HUES6 (cell line): ENCODE measurements around the gene ZNF570.

Experiments
- H3K27ac ChIP-seq: 2 replicates; pipeline ENCODE4 v1.7.0; 2013; ENCODE audit warnings: low read depth, mild to moderate bottlenecking, low read length, inconsistent platforms
- H3K27me3 ChIP-seq: 2 replicates; pipeline ENCODE4 v1.6.1; 2013; ENCODE audit warnings: low read length; ENCODE audit not compliant: control insufficient read depth, insufficient read depth
- H3K36me3 ChIP-seq: 2 replicates; pipeline ENCODE4 v1.6.1; 2013; ENCODE audit warnings: low read length; ENCODE audit not compliant: control insufficient read depth, insufficient read depth
- H3K4me1 ChIP-seq: 2 replicates; pipeline ENCODE4 v1.6.1; 2013; ENCODE audit warnings: low read length; ENCODE audit not compliant: control insufficient read depth, insufficient read depth
- H3K4me3 ChIP-seq: 2 replicates; pipeline ENCODE4 v1.5.1; 2013; ENCODE audit warnings: low read depth, low read length
- H3K9ac ChIP-seq: one replicate; pipeline ENCODE4 v1.6.1; 2013; ENCODE audit warnings: mild to moderate bottlenecking, low read length
- H3K9me3 ChIP-seq: 2 replicates; pipeline ENCODE4 v1.6.1; 2013; ENCODE audit warnings: low read depth, low read length; ENCODE audit not compliant: control insufficient read depth, insufficient read depth

Gene ZNF570

GRCh38 chr19:37468961-37469777 is at the start of gene ZNF570:
TSS of gene ZNF570 (plus strand) at chr19:37469356. CDS start at chr19:37470355, 999 bp downstream.
- H3K4me3 ChIP-seq: peak within 1 kb of the TSS; percentile 93
- no peaks in the 10 kb centered on the region for H3K4me1 ChIP-seq
- peaks cover 19% of the 10 kb centered on the region; the same call in 1 of the 2 replicates for H3K9me3 ChIP-seq
- H3K27ac ChIP-seq: no peak within 1 kb of the TSS
- peak within 1 kb of the TSS; percentile 68 for H3K9ac ChIP-seq
- H3K27me3 ChIP-seq: no peaks in the 10 kb centered on the region
- peaks cover 19% of the 10 kb centered on the region for H3K36me3 ChIP-seq

GRCh38 chr19:37452500-37453245 is 16.5 kb upstream of the ZNF570 start:
- H3K36me3 ChIP-seq: peaks cover 29% of the 10 kb centered on the region
- peaks cover 83% of the 10 kb centered on the region for H3K9me3 ChIP-seq
- no peak overlapping the region for H3K9ac ChIP-seq
- no peaks in the 10 kb centered on the region for H3K4me1 ChIP-seq
- no peaks in the 10 kb centered on the region for H3K27me3 ChIP-seq
- no peak overlapping the region for H3K27ac ChIP-seq
- no peak overlapping the region for H3K4me3 ChIP-seq

- Histone ChIP-seq H3K9me3 (peaks cover 15% of the 10 kb centered on the region; the same call in 1 of the 2 replicates), H3K27me3 (no peaks in the 10 kb centered on the region), H3K4me3 (peak overlapping the region; percentile 87), H3K4me1 (no peaks in the 10 kb centered on the region), H3K27ac (no peak overlapping the region), H3K9ac (peak overlapping the region; percentile 77), H3K36me3 (peaks cover 35% of the 10 kb centered on the region)
Measured at GRCh38 chr19:37466277-37466797, 2.8 kb upstream of the ZNF570 start.

GRCh38 chr19:37466798-37467607 is 2.2 kb upstream of the ZNF570 start, which contains the start of gene ZNF569:
TSS of gene ZNF569 (minus strand) at chr19:37467444. CDS start at chr19:37444921, 22,523 bp downstream.
- H3K36me3 ChIP-seq: peaks cover 35% of the 10 kb centered on the region
- H3K4me3 ChIP-seq: peak within 1 kb of the TSS; percentile 87
- peak within 1 kb of the TSS; percentile 77 for H3K9ac ChIP-seq
- H3K9me3 ChIP-seq: peaks cover 12% of the 10 kb centered on the region; the same call in 1 of the 2 replicates
- H3K27me3 ChIP-seq: no peaks in the 10 kb centered on the region
- no peaks in the 10 kb centered on the region for H3K4me1 ChIP-seq
- H3K27ac ChIP-seq: peak within 1 kb of the TSS; percentile 32; the same call in 1 of the 2 replicates

GRCh38 chr19:37467608-37468090 is 1.5 kb upstream of the ZNF570 start:
- Histone ChIP-seq H3K9ac (no peak overlapping the region), H3K4me1 (no peaks in the 10 kb centered on the region), H3K9me3 (peaks cover 15% of the 10 kb centered on the region; the same call in 1 of the 2 replicates), H3K36me3 (peaks cover 30% of the 10 kb centered on the region), H3K27me3 (no peaks in the 10 kb centered on the region), H3K4me3 (peak overlapping the region; percentile 87), H3K27ac (no peak overlapping the region)

- Histone ChIP-seq H3K36me3 (peaks cover 10% of the 10 kb centered on the region), H3K9ac (no peak overlapping the region), H3K9me3 (peaks cover 15% of the 10 kb centered on the region; the same call in 1 of the 2 replicates), H3K4me1 (no peaks in the 10 kb centered on the region), H3K27ac (no peak overlapping the region), H3K4me3 (peak overlapping the region; percentile 93), H3K27me3 (no peaks in the 10 kb centered on the region)
Measured at GRCh38 chr19:37470216-37470615, 1.1 kb downstream of the ZNF570 start.

- no peak overlapping the region for H3K4me3 ChIP-seq
- no peak overlapping the region for H3K9ac ChIP-seq
- H3K4me1 ChIP-seq: no peaks in the 10 kb centered on the region
- H3K27me3 ChIP-seq: no peaks in the 10 kb centered on the region
- H3K36me3 ChIP-seq: peaks cover 24% of the 10 kb centered on the region
- H3K27ac ChIP-seq: no peak overlapping the region
- peaks cover 29% of the 10 kb centered on the region; the same call in 1 of the 2 replicates for H3K9me3 ChIP-seq
Measured at GRCh38 chr19:37472165-37472564, 3.0 kb downstream of the ZNF570 start.

- Histone ChIP-seq H3K27ac (no peak overlapping the region), H3K4me1 (no peaks in the 10 kb centered on the region), H3K36me3 (peaks cover 38% of the 10 kb centered on the region), H3K9me3 (peaks cover 68% of the 10 kb centered on the region), H3K4me3 (no peak overlapping the region), H3K27me3 (no peaks in the 10 kb centered on the region), H3K9ac (no peak overlapping the region)
Measured at GRCh38 chr19:37484406-37485168, 15.4 kb downstream of the ZNF570 start.

- Histone ChIP-seq H3K36me3 (no peaks in the 10 kb centered on the region), H3K4me1 (no peaks in the 10 kb centered on the region), H3K9ac (no peak overlapping the region), H3K27ac (no peak overlapping the region), H3K27me3 (no peaks in the 10 kb centered on the region), H3K4me3 (no peak overlapping the region), H3K9me3 (peaks cover 46% of the 10 kb centered on the region)
Measured at GRCh38 chr19:37492213-37492612, 23.1 kb downstream of the ZNF570 start.
